ENCODE data around the gene RSAD1. TPM values are rescaled to one million over a fixed set of nuclear protein-coding genes. Genes with fewer than 3 reads are reported as not detected.

Gene RSAD1
- total RNA-seq, 1 experiment from 2014 or later, result 93.9 TPM

- ChIA-PET POLR2A (no interaction called here), CTCF (no interaction called here)
- no peaks in the 10 kb centered on the region for H3K36me3 ChIP-seq (ENCODE audit: control insufficient read depth, insufficient read depth, low read length)
- H3K27me3 ChIP-seq (replicated peaks; ENCODE audit: control insufficient read depth, insufficient read depth, low read length), result no peaks in the 10 kb centered on the region
- no TSS peak for BruUV-seq (replicated peaks)
- no peak overlapping the region for H3K27ac Mint-ChIP-seq (ENCODE audit: unreplicated experiment)
- H3K4me1 ChIP-seq, result peaks cover 32% of the 10 kb centered on the region
- no peak overlapping the region for H3K4me3 Mint-ChIP-seq (ENCODE audit: unreplicated experiment)
- intact Hi-C loops (cut with micrococcal nuclease; ENCODE audit: unreplicated experiment), result no loop called here
- H3K4me3 ChIP-seq (ENCODE audit: low read depth, low read length), result no peak overlapping the region
- H3K9me3 ChIP-seq, result no peaks in the 10 kb centered on the region
- TF ChIP-seq CTCF (IDR thresholded peaks at IDR 0.05; ENCODE audit: insufficient read depth in 1 of 2, low read depth in 1 of 2, low read length in 1 of 2, severe bottlenecking in 1 of 2, unreplicated experiment in 1 of 2), result no peak
- DNase-seq, result no peak
- H3K27me3 Mint-ChIP-seq (ENCODE audit: insufficient read depth, unreplicated experiment), result no peaks in the 10 kb centered on the region
- no peaks in the 10 kb centered on the region for H3K9me3 Mint-ChIP-seq (ENCODE audit: unreplicated experiment)
- peaks cover 29% of the 10 kb centered on the region for H3K4me1 Mint-ChIP-seq (ENCODE audit: low read depth, unreplicated experiment)
- H3K36me3 Mint-ChIP-seq (ENCODE audit: insufficient read depth, unreplicated experiment), result no peaks in the 10 kb centered on the region
These were observed 48.6 kb downstream of the RSAD1 start for GRCh38 chr17:50527155-50527762.

- no peak overlapping the region for H3K4me3 ChIP-seq (ENCODE audit: low read depth, low read length)
- no peaks in the 10 kb centered on the region for H3K36me3 ChIP-seq (ENCODE audit: control insufficient read depth, insufficient read depth, low read length)
- no peak overlapping the region for H3K4me3 Mint-ChIP-seq (ENCODE audit: unreplicated experiment)
- H3K27me3 ChIP-seq (replicated peaks; ENCODE audit: control insufficient read depth, insufficient read depth, low read length), result no peaks in the 10 kb centered on the region
- no peaks in the 10 kb centered on the region for H3K27me3 Mint-ChIP-seq (ENCODE audit: insufficient read depth, unreplicated experiment)
- peaks cover 29% of the 10 kb centered on the region for H3K4me1 ChIP-seq
- DNase-seq, result peak in 1 of 2 experiments; percentile 35
- no peak for TF ChIP-seq CTCF (IDR thresholded peaks at IDR 0.05; ENCODE audit: insufficient read depth in 1 of 2, low read depth in 1 of 2, low read length in 1 of 2, severe bottlenecking in 1 of 2, unreplicated experiment in 1 of 2)
- ChIA-PET CTCF (interaction anchor here (0.6 to 1.0 kb wide), 2 partner anchors 25 to 30 kb away, joined by 3 to 7 read pairs; no protein-coding TSS in a partner anchor), POLR2A (no interaction called here)
- no peaks in the 10 kb centered on the region for H3K9me3 Mint-ChIP-seq (ENCODE audit: unreplicated experiment)
- no peak overlapping the region for H3K27ac Mint-ChIP-seq (ENCODE audit: unreplicated experiment)
- no TSS peak for BruUV-seq (replicated peaks)
- intact Hi-C loops (cut with micrococcal nuclease; ENCODE audit: unreplicated experiment), result no loop called here
- no peaks in the 10 kb centered on the region for H3K36me3 Mint-ChIP-seq (ENCODE audit: insufficient read depth, unreplicated experiment)
- peaks cover 22% of the 10 kb centered on the region for H3K4me1 Mint-ChIP-seq (ENCODE audit: low read depth, unreplicated experiment)
- H3K9me3 ChIP-seq, result no peaks in the 10 kb centered on the region
These were observed 49.4 kb downstream of the RSAD1 start for GRCh38 chr17:50527949-50528474.

GRCh38 chr17:50529849-50530248 is 51.2 kb downstream of the RSAD1 start:
- peaks cover 7% of the 10 kb centered on the region for H3K36me3 Mint-ChIP-seq (ENCODE audit: insufficient read depth, unreplicated experiment)
- intact Hi-C loops (cut with micrococcal nuclease; ENCODE audit: unreplicated experiment), result no loop called here
- no peak overlapping the region for H3K27ac Mint-ChIP-seq (ENCODE audit: unreplicated experiment)

More at GRCh38 chr17:50529849-50530248, 51.2 kb downstream of the RSAD1 start:
- Mint-ChIP-seq H3K4me3 (ENCODE audit: unreplicated experiment) (no peak overlapping the region), H3K9me3 (ENCODE audit: unreplicated experiment) (no peaks in the 10 kb centered on the region), H3K4me1 (ENCODE audit: low read depth, unreplicated experiment) (peaks cover 31% of the 10 kb centered on the region), H3K27me3 (ENCODE audit: insufficient read depth, unreplicated experiment) (no peaks in the 10 kb centered on the region)
- H3K36me3 ChIP-seq (ENCODE audit: control insufficient read depth, insufficient read depth, low read length), result no peaks in the 10 kb centered on the region
- no peak for DNase-seq
- CTCF ChIA-PET, result interaction anchor here (1.2 to 4.0 kb wide), 3 partner anchors 12 to 47 kb away, joined by 3 to 27 read pairs (median 4); no protein-coding TSS in a partner anchor
- no TSS peak for BruUV-seq (replicated peaks)
- no peaks in the 10 kb centered on the region for H3K9me3 ChIP-seq
- POLR2A ChIA-PET, result interaction anchor here (1.2 kb wide), 1 partner anchor 13 kb away, joined by 4 read pairs; no protein-coding TSS in a partner anchor
- TF ChIP-seq CTCF (IDR thresholded peaks at IDR 0.05; ENCODE audit: insufficient read depth in 1 of 2, low read depth in 1 of 2, low read length in 1 of 2, severe bottlenecking in 1 of 2, unreplicated experiment in 1 of 2), result no peak
- H3K4me1 ChIP-seq, result peaks cover 32% of the 10 kb centered on the region
- H3K4me3 ChIP-seq (ENCODE audit: low read depth, low read length), result no peak overlapping the region
- H3K27me3 ChIP-seq (replicated peaks; ENCODE audit: control insufficient read depth, insufficient read depth, low read length), result no peaks in the 10 kb centered on the region

Measured in Caco-2 (cell line).